Activated T-helper 17 cell treated with anti-CD3 and anti-CD28 coated beads, Interleukin-2, amount 50 U/mL, for 72 hours (primary cell): ENCODE results near the gene LRIF1. TPM values are rescaled to one million over a fixed set of nuclear protein-coding genes. Genes with fewer than 3 reads are reported as not detected.
"Not testable (repeated sequence)": the region's sequence is repeated elsewhere in the genome, so short reads cannot be mapped to it uniquely, and the experiment has no call there.

Experiments
- ATAC-seq: fragments of 150-1000 bp; cut with Tn5 transposase; replicated peaks from 2 replicates; pipeline ENCODE4 v1.10.0; 2021; ENCODE audit warnings: mild to moderate bottlenecking, moderate library complexity
- H3K27ac Mint-ChIP-seq: one replicate; pipeline ENCODE4 v1.8.0; 2022; ENCODE audit warnings: mixed read lengths
- H3K27me3 Mint-ChIP-seq: one replicate; pipeline ENCODE4 v1.8.0; 2022; ENCODE audit warnings: mixed read lengths
- H3K36me3 Mint-ChIP-seq: one replicate; pipeline ENCODE4 v1.8.0; 2022; ENCODE audit warnings: low read depth, mild to moderate bottlenecking, mixed read lengths
- H3K4me1 Mint-ChIP-seq: one replicate; pipeline ENCODE4 v1.8.0; 2022; ENCODE audit warnings: mixed read lengths
- H3K4me3 Mint-ChIP-seq: one replicate; pipeline ENCODE4 v1.8.0; 2022; ENCODE audit warnings: mild to moderate bottlenecking, mixed read lengths
- H3K9me3 Mint-ChIP-seq: one replicate; pipeline ENCODE4 v1.8.0; 2022; ENCODE audit warnings: mixed read lengths
- total RNA-seq, 2 donors: library from RNA; stranded (reverse); gene quantifications; one replicate each; pipeline ENCODE4 v1.2.3, GENCODE V29; 2022

The LRIF1 gene
- 10 to 100 TPM; 11.6 to 16.4 TPM for total RNA-seq

GRCh38 chr1:110963691-110964454, at the start of gene LRIF1:
Gene LRIF1, minus strand, starts transcription at chr1:110963922. Its CDS starts 234 bp downstream, at chr1:110963688.
- peaks cover 24% of the 10 kb centered on the region for H3K4me1 Mint-ChIP-seq
- peak; percentile 98 for ATAC-seq
- H3K4me3 Mint-ChIP-seq, result peak within 1 kb of the TSS; percentile 87
- peak within 1 kb of the TSS; percentile 98 for H3K27ac Mint-ChIP-seq
- peaks cover 10% of the 10 kb centered on the region for H3K27me3 Mint-ChIP-seq
- H3K9me3 Mint-ChIP-seq, result peaks cover 29% of the 10 kb centered on the region
- H3K36me3 Mint-ChIP-seq, result peaks cover 56% of the 10 kb centered on the region

GRCh38 chr1:111008031-111008430, 44.3 kb upstream of the LRIF1 start:
- H3K4me1 Mint-ChIP-seq, result no peaks in the 10 kb centered on the region
- H3K9me3 Mint-ChIP-seq, result peaks cover 13% of the 10 kb centered on the region
- H3K36me3 Mint-ChIP-seq, result no peaks in the 10 kb centered on the region
- H3K4me3 Mint-ChIP-seq, result no peak overlapping the region
- peaks cover 42% of the 10 kb centered on the region for H3K27me3 Mint-ChIP-seq
- ATAC-seq, result no peak
- H3K27ac Mint-ChIP-seq, result no peak overlapping the region

GRCh38 chr1:111006556-111006955, 42.8 kb upstream of the LRIF1 start:
- no peaks in the 10 kb centered on the region for H3K36me3 Mint-ChIP-seq
- no peaks in the 10 kb centered on the region for H3K4me1 Mint-ChIP-seq
- ATAC-seq, result no peak
- H3K27me3 Mint-ChIP-seq, result peaks cover 46% of the 10 kb centered on the region
- no peak overlapping the region for H3K4me3 Mint-ChIP-seq
- no peak overlapping the region for H3K27ac Mint-ChIP-seq
- H3K9me3 Mint-ChIP-seq, result peaks cover 8% of the 10 kb centered on the region

- H3K27ac Mint-ChIP-seq, H3K4me1 Mint-ChIP-seq, H3K4me3 Mint-ChIP-seq, ATAC-seq, H3K36me3 Mint-ChIP-seq, H3K9me3 Mint-ChIP-seq: not testable (repeated sequence)
- peaks cover 29% of the 10 kb centered on the region for H3K27me3 Mint-ChIP-seq
Measured at GRCh38 chr1:110999607-111000006, 35.9 kb upstream of the LRIF1 start.

- not testable (repeated sequence) for H3K27me3 Mint-ChIP-seq, H3K4me3 Mint-ChIP-seq, H3K27ac Mint-ChIP-seq, H3K36me3 Mint-ChIP-seq, H3K9me3 Mint-ChIP-seq, H3K4me1 Mint-ChIP-seq
- peak; percentile 56 for ATAC-seq
Measured at GRCh38 chr1:110992329-110992728, 28.6 kb upstream of the LRIF1 start.

GRCh38 chr1:110991295-110991694, 27.6 kb upstream of the LRIF1 start:
- not testable (repeated sequence) for H3K27ac Mint-ChIP-seq, H3K4me1 Mint-ChIP-seq, H3K36me3 Mint-ChIP-seq, H3K27me3 Mint-ChIP-seq, H3K9me3 Mint-ChIP-seq, ATAC-seq, H3K4me3 Mint-ChIP-seq

GRCh38 chr1:110990541-110990940, 26.8 kb upstream of the LRIF1 start:
- Mint-ChIP-seq H3K4me1 (no peaks in the 10 kb centered on the region), H3K4me3 (no peak overlapping the region), H3K9me3 (no peaks in the 10 kb centered on the region), H3K27ac (no peak overlapping the region), H3K27me3 (peaks cover 3% of the 10 kb centered on the region), H3K36me3 (no peaks in the 10 kb centered on the region)
- no peak for ATAC-seq

GRCh38 chr1:110986407-110986891, 22.7 kb upstream of the LRIF1 start:
- no peaks in the 10 kb centered on the region for H3K36me3 Mint-ChIP-seq
- ATAC-seq, result no peak
- peaks cover 14% of the 10 kb centered on the region for H3K9me3 Mint-ChIP-seq
- no peak overlapping the region for H3K27ac Mint-ChIP-seq
- peaks cover 10% of the 10 kb centered on the region for H3K27me3 Mint-ChIP-seq
- no peak overlapping the region for H3K4me3 Mint-ChIP-seq
- H3K4me1 Mint-ChIP-seq, result peaks cover 13% of the 10 kb centered on the region

- peaks cover 13% of the 10 kb centered on the region for H3K4me1 Mint-ChIP-seq
- ATAC-seq, result no peak
- peaks cover 19% of the 10 kb centered on the region for H3K9me3 Mint-ChIP-seq
- H3K36me3 Mint-ChIP-seq, result no peaks in the 10 kb centered on the region
- H3K4me3 Mint-ChIP-seq, result no peak overlapping the region
- H3K27me3 Mint-ChIP-seq, result peaks cover 20% of the 10 kb centered on the region
- no peak overlapping the region for H3K27ac Mint-ChIP-seq
Measured at GRCh38 chr1:110982320-110982719, 18.6 kb upstream of the LRIF1 start.

- peaks cover 13% of the 10 kb centered on the region for H3K4me1 Mint-ChIP-seq
- H3K4me3 Mint-ChIP-seq, result no peak overlapping the region
- H3K9me3 Mint-ChIP-seq, result peaks cover 24% of the 10 kb centered on the region
Measured at GRCh38 chr1:110979154-110979553, 15.4 kb upstream of the LRIF1 start.

GRCh38 chr1:110976089-110976488, 12.4 kb upstream of the LRIF1 start:
- H3K27me3 Mint-ChIP-seq, result peaks cover 42% of the 10 kb centered on the region
- no peaks in the 10 kb centered on the region for H3K36me3 Mint-ChIP-seq
- H3K4me1 Mint-ChIP-seq, result no peaks in the 10 kb centered on the region
- no peak overlapping the region for H3K27ac Mint-ChIP-seq
- no peak for ATAC-seq
- H3K4me3 Mint-ChIP-seq, result no peak overlapping the region
- peaks cover 16% of the 10 kb centered on the region for H3K9me3 Mint-ChIP-seq

More at GRCh38 chr1:110979154-110979553, 15.4 kb upstream of the LRIF1 start:
- peaks cover 24% of the 10 kb centered on the region for H3K27me3 Mint-ChIP-seq
- no peak for ATAC-seq
- no peak overlapping the region for H3K27ac Mint-ChIP-seq
- H3K36me3 Mint-ChIP-seq, result no peaks in the 10 kb centered on the region

GRCh38 chr1:110975265-110975664, 11.5 kb upstream of the LRIF1 start:
- Mint-ChIP-seq H3K27me3 (peaks cover 43% of the 10 kb centered on the region), H3K9me3 (peaks cover 15% of the 10 kb centered on the region), H3K4me3 (no peak overlapping the region), H3K27ac (no peak overlapping the region), H3K36me3 (no peaks in the 10 kb centered on the region), H3K4me1 (no peaks in the 10 kb centered on the region)
- no peak for ATAC-seq

- peaks cover 28% of the 10 kb centered on the region for H3K9me3 Mint-ChIP-seq
- no peak overlapping the region for H3K4me3 Mint-ChIP-seq
- H3K36me3 Mint-ChIP-seq, result peaks cover 33% of the 10 kb centered on the region
- ATAC-seq, result no peak
- peaks cover 11% of the 10 kb centered on the region for H3K4me1 Mint-ChIP-seq
- H3K27me3 Mint-ChIP-seq, result peaks cover 36% of the 10 kb centered on the region
- H3K27ac Mint-ChIP-seq, result no peak overlapping the region
Measured at GRCh38 chr1:110967256-110967655, 3.5 kb upstream of the LRIF1 start.

GRCh38 chr1:110964455-110964903, 757 bp upstream of the LRIF1 start:
- Mint-ChIP-seq H3K27me3 (peaks cover 12% of the 10 kb centered on the region), H3K36me3 (peaks cover 50% of the 10 kb centered on the region), H3K4me1 (peaks cover 24% of the 10 kb centered on the region), H3K27ac (peak overlapping the region; percentile 98), H3K4me3 (peak overlapping the region; percentile 87), H3K9me3 (peaks cover 29% of the 10 kb centered on the region)
- ATAC-seq, result no peak

- Mint-ChIP-seq H3K9me3 (peaks cover 29% of the 10 kb centered on the region), H3K4me1 (peaks cover 24% of the 10 kb centered on the region), H3K27me3 (peaks cover 4% of the 10 kb centered on the region), H3K4me3 (peak overlapping the region; percentile 87), H3K36me3 (peaks cover 56% of the 10 kb centered on the region), H3K27ac (peak overlapping the region; percentile 98)
- peak; percentile 53 for ATAC-seq
Measured at GRCh38 chr1:110962892-110963690, 631 bp downstream of the LRIF1 start.
